Measurements from ENCODE around the gene NR1H2. TPM values are rescaled to one million over a fixed set of nuclear protein-coding genes. Genes with fewer than 3 reads are reported as not detected.

NR1H2 gene
- total and polyA plus RNA-seq, 2 experiments from 2014 or later, result 41.4 to 55.9 TPM

- H3K4me2 ChIP-seq, result peak overlapping the region; percentile 90
- H3K9me3 ChIP-seq (ENCODE audit: low read depth), result no peaks in the 10 kb centered on the region
- peaks cover 3% of the 10 kb centered on the region for H4K20me1 ChIP-seq (ENCODE audit: insufficient read depth, poor library complexity, severe bottlenecking)
- H3K79me2 ChIP-seq, result no peaks in the 10 kb centered on the region
- peaks cover 25% of the 10 kb centered on the region for H3K4me1 ChIP-seq (ENCODE audit: insufficient read depth)
- TF ChIP-seq CTCF (IDR thresholded peaks at IDR 0.05; ENCODE audit: poor library complexity), result no peak
- no peak for TF ChIP-seq EZH2 (IDR thresholded peaks at IDR 0.05; ENCODE audit: borderline replicate concordance)
- no peak for TF ChIP-seq EZH2phosphoT487 (IDR thresholded peaks at IDR 0.05; ENCODE audit: low read depth, severe bottlenecking, unreplicated experiment)
- H3K36me3 ChIP-seq (replicated peaks; ENCODE audit: insufficient read depth, low read depth), result no peaks in the 10 kb centered on the region
- peak overlapping the region; percentile 35 for H3K4me3 ChIP-seq
- 4% methylated on average over 19 of the region's 48 CpGs for WGBS (ENCODE audit: low lambda C conversion rate, missing lambda C conversion rate)
- no peaks in the 10 kb centered on the region for H3K9me2 ChIP-seq (replicated peaks; ENCODE audit: insufficient read depth)
- H3K27ac ChIP-seq, result peak overlapping the region; percentile 93
- peak overlapping the region; percentile 63 for H2AFZ ChIP-seq
- peak; percentile 95 for DNase-seq (ENCODE audit: low spot score)
- peaks cover 30% of the 10 kb centered on the region for H3K27me3 ChIP-seq
Observed at GRCh38 chr19:50330365-50331078, 45.7 kb upstream of the NR1H2 start.

GRCh38 chr19:50331221-50331993, 44.9 kb upstream of the NR1H2 start:
- H3K4me3 ChIP-seq, result peak overlapping the region; percentile 35
- H3K4me1 ChIP-seq (ENCODE audit: insufficient read depth), result peaks cover 21% of the 10 kb centered on the region
- H3K27me3 ChIP-seq, result peaks cover 23% of the 10 kb centered on the region
- 18% methylated on average over 10 of the region's 10 CpGs for WGBS (ENCODE audit: low lambda C conversion rate, missing lambda C conversion rate)
- H4K20me1 ChIP-seq (ENCODE audit: insufficient read depth, poor library complexity, severe bottlenecking), result no peaks in the 10 kb centered on the region
- no peaks in the 10 kb centered on the region for H3K79me2 ChIP-seq
- no peak for DNase-seq (ENCODE audit: low spot score)
- no peaks in the 10 kb centered on the region for H3K9me2 ChIP-seq (replicated peaks; ENCODE audit: insufficient read depth)
- TF ChIP-seq EZH2 (IDR thresholded peaks at IDR 0.05; ENCODE audit: borderline replicate concordance) (no peak), CTCF (IDR thresholded peaks at IDR 0.05; ENCODE audit: poor library complexity) (no peak), EZH2phosphoT487 (IDR thresholded peaks at IDR 0.05; ENCODE audit: low read depth, severe bottlenecking, unreplicated experiment) (no peak)
- no peaks in the 10 kb centered on the region for H3K9me3 ChIP-seq (ENCODE audit: low read depth)
- no peaks in the 10 kb centered on the region for H3K36me3 ChIP-seq (replicated peaks; ENCODE audit: insufficient read depth, low read depth)
- H3K4me2 ChIP-seq, result peak overlapping the region; percentile 90
- peak overlapping the region; percentile 93 for H3K27ac ChIP-seq
- peak overlapping the region; percentile 36 for H2AFZ ChIP-seq

GRCh38 chr19:50331994-50332243, 44.3 kb upstream of the NR1H2 start:
- peaks cover 18% of the 10 kb centered on the region for H3K27me3 ChIP-seq
- no peak overlapping the region for H2AFZ ChIP-seq
- H3K79me2 ChIP-seq, result no peaks in the 10 kb centered on the region
- no peaks in the 10 kb centered on the region for H4K20me1 ChIP-seq (ENCODE audit: insufficient read depth, poor library complexity, severe bottlenecking)
- no peak for DNase-seq (ENCODE audit: low spot score)
- WGBS (ENCODE audit: low lambda C conversion rate, missing lambda C conversion rate), result 20% methylated on average over 2 of the region's 2 CpGs
- H3K36me3 ChIP-seq (replicated peaks; ENCODE audit: insufficient read depth, low read depth), result no peaks in the 10 kb centered on the region
- no peaks in the 10 kb centered on the region for H3K9me3 ChIP-seq (ENCODE audit: low read depth)
- no peaks in the 10 kb centered on the region for H3K9me2 ChIP-seq (replicated peaks; ENCODE audit: insufficient read depth)
- H3K4me2 ChIP-seq, result peak overlapping the region; percentile 90
- no peak for TF ChIP-seq CTCF (IDR thresholded peaks at IDR 0.05; ENCODE audit: poor library complexity)
- TF ChIP-seq EZH2phosphoT487 (IDR thresholded peaks at IDR 0.05; ENCODE audit: low read depth, severe bottlenecking, unreplicated experiment), result no peak
- TF ChIP-seq EZH2 (IDR thresholded peaks at IDR 0.05; ENCODE audit: borderline replicate concordance), result no peak
- peak overlapping the region; percentile 93 for H3K27ac ChIP-seq
- peaks cover 21% of the 10 kb centered on the region for H3K4me1 ChIP-seq (ENCODE audit: insufficient read depth)
- H3K4me3 ChIP-seq, result no peak overlapping the region
